Measurements from ENCODE around the gene APOA5.

Gene APOA5

DNA sequence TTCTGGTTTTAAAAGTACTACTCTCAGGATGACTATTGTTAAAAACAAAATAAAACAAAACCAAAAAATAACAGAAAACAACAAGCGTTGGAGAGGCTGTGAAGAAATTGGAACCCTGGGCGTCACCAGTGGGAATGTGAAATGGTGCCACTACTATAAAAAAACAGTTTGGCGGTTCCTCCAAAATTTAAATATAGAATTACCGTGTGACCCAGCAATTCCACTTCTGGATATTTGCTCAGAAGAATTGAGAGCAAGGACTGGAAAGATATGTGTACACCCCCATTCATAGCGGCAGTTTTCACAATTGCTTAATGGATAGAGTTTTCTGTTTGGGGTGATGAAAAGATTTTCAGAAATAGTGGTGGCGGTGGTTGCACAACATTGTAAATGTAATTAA, 22.8 kb upstream of the APOA5 start:
- Histone ChIP-seq H3K27ac (no peak overlapping the region), H3K4me3 (no peak overlapping the region), H3K36me3 (no peaks in the 10 kb centered on the region), H3K27me3 (no peaks in the 10 kb centered on the region), H3K4me1 (peaks cover 0 to 3% (median 0%) of the 10 kb centered on the region in 4 donors), H3K9me3 (no peaks in the 10 kb centered on the region)
- intact Hi-C loops (cut with DNase I; ENCODE audit: low total_unique reads): no loop called here
- DNase-seq: no peak
- TF ChIP-seq, protein P1, sequence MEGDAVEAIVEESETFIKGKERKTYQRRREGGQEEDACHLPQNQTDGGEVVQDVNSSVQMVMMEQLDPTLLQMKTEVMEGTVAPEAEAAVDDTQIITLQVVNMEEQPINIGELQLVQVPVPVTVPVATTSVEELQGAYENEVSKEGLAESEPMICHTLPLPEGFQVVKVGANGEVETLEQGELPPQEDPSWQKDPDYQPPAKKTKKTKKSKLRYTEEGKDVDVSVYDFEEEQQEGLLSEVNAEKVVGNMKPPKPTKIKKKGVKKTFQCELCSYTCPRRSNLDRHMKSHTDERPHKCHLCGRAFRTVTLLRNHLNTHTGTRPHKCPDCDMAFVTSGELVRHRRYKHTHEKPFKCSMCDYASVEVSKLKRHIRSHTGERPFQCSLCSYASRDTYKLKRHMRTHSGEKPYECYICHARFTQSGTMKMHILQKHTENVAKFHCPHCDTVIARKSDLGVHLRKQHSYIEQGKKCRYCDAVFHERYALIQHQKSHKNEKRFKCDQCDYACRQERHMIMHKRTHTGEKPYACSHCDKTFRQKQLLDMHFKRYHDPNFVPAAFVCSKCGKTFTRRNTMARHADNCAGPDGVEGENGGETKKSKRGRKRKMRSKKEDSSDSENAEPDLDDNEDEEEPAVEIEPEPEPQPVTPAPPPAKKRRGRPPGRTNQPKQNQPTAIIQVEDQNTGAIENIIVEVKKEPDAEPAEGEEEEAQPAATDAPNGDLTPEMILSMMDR (IDR thresholded peaks at IDR 0.05): no peak

DNA sequence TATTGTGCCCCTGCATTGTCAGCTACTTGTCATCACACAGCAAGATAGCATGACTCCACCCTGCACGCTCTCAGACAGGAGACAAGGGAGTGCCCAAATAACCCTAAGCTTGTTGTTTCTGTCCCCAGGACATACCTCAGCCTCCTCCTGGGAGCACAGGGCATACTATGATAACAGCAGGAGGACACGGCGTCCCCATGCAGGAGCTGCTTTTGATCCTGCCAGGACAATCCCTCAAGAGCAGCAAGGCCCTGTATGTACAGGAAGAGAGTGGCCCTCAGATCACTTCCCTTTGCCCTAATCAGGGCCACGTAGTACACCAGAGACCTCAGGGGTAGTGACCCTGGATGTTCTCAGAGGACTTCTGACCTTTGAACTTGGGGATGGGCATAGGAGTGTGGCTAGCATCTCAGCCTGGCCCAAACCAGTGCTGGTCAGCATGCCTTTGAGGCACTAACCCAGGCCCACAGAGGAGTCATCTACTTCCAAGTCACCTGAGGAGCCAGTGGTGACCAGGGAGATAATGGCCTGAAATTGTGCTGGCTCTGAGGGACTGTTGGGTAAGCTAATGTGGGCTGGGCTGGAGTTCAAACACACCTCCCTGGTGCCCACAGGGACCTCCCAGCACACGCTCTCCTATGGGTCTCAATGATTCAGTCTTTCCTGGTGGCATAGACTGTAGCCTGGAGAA, 22.2 kb upstream of the APOA5 start:
- DNase-seq: no peak
- Histone ChIP-seq H3K4me1 (peaks cover 0 to 3% (median 0%) of the 10 kb centered on the region in 4 donors), H3K4me3 (no peak overlapping the region), H3K27ac (no peak overlapping the region), H3K27me3 (no peaks in the 10 kb centered on the region), H3K9me3 (no peaks in the 10 kb centered on the region), H3K36me3 (no peaks in the 10 kb centered on the region)
- TF ChIP-seq, protein P1 (IDR thresholded peaks at IDR 0.05): no peak
- intact Hi-C loops (cut with DNase I; ENCODE audit: low total_unique reads): no loop called here

DNA sequence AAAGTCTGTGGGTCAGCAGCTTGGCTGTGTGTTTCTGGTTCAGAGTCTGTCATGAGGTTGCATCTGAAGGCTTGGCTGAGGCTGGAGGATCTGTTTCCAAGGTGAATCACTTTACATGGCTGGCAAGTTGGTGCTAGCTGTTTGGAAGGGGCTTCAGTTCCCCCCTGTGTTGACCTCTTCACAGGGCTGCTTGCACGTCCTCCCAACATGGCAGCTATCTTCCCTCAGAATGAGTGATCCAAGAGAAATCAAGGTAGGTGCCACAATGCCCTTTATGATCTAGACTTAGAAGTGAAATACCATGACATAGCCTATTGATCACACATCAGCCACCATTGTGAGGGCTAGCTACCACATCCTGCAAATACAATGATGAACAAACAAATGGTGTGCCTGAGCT, 21.5 kb upstream of the APOA5 start:
- intact Hi-C loops (cut with DNase I; ENCODE audit: low total_unique reads): no loop called here

DNA sequence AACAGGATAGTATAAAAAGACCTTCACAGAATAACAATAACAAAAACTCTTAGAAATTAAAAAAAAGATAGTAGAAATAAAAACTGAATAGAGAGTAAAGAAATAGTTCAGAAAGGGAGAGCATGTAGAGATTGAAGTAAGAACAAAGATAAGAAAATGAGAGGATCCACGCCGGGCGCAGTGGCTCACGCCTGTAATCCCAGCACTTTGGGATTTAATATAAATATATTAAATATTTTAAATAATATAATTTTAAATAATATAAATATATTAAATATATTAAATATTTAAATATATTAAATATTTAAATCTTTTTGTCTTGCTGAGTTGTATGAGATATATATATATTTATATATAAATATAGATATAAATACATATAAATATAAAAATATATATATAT, 20.4 kb upstream of the APOA5 start:
- intact Hi-C loops (cut with DNase I; ENCODE audit: low total_unique reads): no loop called here
- TF ChIP-seq, protein P1 (IDR thresholded peaks at IDR 0.05): no peak
- no peaks in the 10 kb centered on the region for H3K36me3 ChIP-seq
- H3K4me3 ChIP-seq: no peak overlapping the region
- no peak overlapping the region for H3K27ac ChIP-seq
- no peaks in the 10 kb centered on the region for H3K27me3 ChIP-seq
- H3K9me3 ChIP-seq: no peaks in the 10 kb centered on the region
- no peak for DNase-seq
- H3K4me1 ChIP-seq: peaks cover 0 to 3% (median 0%) of the 10 kb centered on the region in 4 donors

More for the DNA sequence above, 21.5 kb upstream of the APOA5 start:
- H3K27ac ChIP-seq: no peak overlapping the region
- TF ChIP-seq, protein P1 (IDR thresholded peaks at IDR 0.05): no peak
- H3K9me3 ChIP-seq: no peaks in the 10 kb centered on the region
- H3K36me3 ChIP-seq: no peaks in the 10 kb centered on the region
- no peaks in the 10 kb centered on the region for H3K27me3 ChIP-seq
- H3K4me1 ChIP-seq: peaks cover 0 to 3% (median 0%) of the 10 kb centered on the region in 4 donors
- no peak for DNase-seq
- no peak overlapping the region for H3K4me3 ChIP-seq

DNA sequence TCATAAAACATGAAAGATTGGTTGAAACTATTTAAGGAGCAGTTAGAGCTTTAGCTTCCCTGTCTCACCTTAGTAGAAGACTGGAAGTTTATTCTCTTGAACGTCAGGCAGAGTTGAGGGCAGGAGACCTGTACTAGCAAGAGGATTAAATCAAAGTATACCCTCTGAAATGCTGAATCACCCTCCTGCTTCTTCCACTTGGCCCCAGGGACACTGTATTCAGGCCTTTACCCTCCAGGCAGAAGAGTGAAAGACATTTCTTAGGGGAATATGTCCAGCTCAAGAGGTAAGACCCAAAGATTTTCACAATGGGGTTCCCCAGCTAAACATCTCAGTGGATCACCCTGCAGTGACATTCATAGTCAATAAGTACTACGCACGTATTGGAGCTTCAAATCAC, 19.5 kb upstream of the APOA5 start:
- TF ChIP-seq, protein P1 (IDR thresholded peaks at IDR 0.05): no peak
- Histone ChIP-seq H3K9me3 (no peaks in the 10 kb centered on the region), H3K36me3 (no peaks in the 10 kb centered on the region), H3K4me3 (no peak overlapping the region), H3K27me3 (no peaks in the 10 kb centered on the region), H3K27ac (no peak overlapping the region), H3K4me1 (peaks cover 0 to 3% (median 0%) of the 10 kb centered on the region in 4 donors)
- intact Hi-C loops (cut with DNase I; ENCODE audit: low total_unique reads): no loop called here
- no peak for DNase-seq

All from tibial artery (tissue), 4 donors.